ENCODE measurements around the gene BEST3.

GRCh38 chr12:69661386-69661785 is 37.7 kb downstream of the BEST3 start:
- TF ChIP-seq CTCF (IDR thresholded peaks at IDR 0.05) (no peak), POLR2A (IDR thresholded peaks at IDR 0.05) (no peak)
